Measurements from ENCODE around the gene TRIM62. TPM values are rescaled to one million over a fixed set of nuclear protein-coding genes. Genes with fewer than 3 reads are reported as not detected.

The TRIM62 gene
- total RNA-seq (2022) (2.4 and 2.5 TPM in 2 replicates), Bru-seq, nascent RNA (percentile 40 among the genes with signal in this experiment), BruChase-seq, experiment 1, labeled RNA remaining after a 2-hour chase (percentile 43 among the genes with signal in this experiment), BruChase-seq, experiment 2, labeled RNA remaining after a 6-hour chase (percentile 41 among the genes with signal in this experiment)
- long read RNA-seq, partial matches to known transcripts, result 0 of 2 reads
- long read RNA-seq, other reads (novel, unspliced or antisense), result 1 of 2 reads

DNA sequence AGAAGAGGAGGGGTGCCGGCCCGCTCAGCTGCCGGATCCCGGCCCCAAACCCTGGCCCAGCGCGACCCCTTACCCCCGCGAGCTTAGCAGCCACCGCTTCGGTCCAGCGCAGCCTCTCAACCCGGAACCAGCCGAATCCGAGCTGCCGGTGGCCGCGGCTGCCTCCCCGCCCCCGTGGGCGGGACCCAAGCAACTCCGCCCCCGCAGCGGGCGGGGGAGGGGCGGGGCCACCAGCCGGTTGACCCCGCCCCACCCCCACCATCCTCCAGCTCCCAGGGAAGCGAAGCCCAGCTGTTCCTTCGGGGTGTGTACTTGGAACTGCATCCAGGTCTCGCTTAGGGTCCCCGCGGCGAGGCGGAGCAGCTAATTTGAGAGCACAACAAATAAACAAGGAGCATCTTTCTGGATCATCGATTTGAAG is at the start of gene TRIM62:
Gene TRIM62 (minus strand): TSS at position 123 of the 421 bp plus-strand sequence. CDS start 611 bp downstream, outside the sequence.
- no peaks in the 10 kb centered on the region for H3K27me3 ChIP-seq (replicated peaks; ENCODE audit: control insufficient read depth, insufficient read depth, low read length)
- peak within 1 kb of the TSS; percentile 68 for H3K4me3 ChIP-seq (ENCODE audit: low read depth, low read length)
- H3K4me1 ChIP-seq, result peaks cover 2% of the 10 kb centered on the region; the same call in 1 of the 2 replicates
- peak within 1 kb of the TSS; percentile 70 for H3K4me3 Mint-ChIP-seq (ENCODE audit: unreplicated experiment)
- BruUV-seq (replicated peaks), result no TSS peak
- H3K9me3 ChIP-seq, result no peaks in the 10 kb centered on the region
- H3K36me3 Mint-ChIP-seq (ENCODE audit: insufficient read depth, unreplicated experiment), result peaks cover 14% of the 10 kb centered on the region
- intact Hi-C loops (cut with micrococcal nuclease; ENCODE audit: unreplicated experiment), result loop anchor here (2.0 to 5.0 kb wide), 2 partner anchors 40 to 55 kb away; no protein-coding TSS in a partner anchor
- ChIA-PET POLR2A (interaction anchor here (0.5 to 2.0 kb wide), 7 partner anchors 32 to 1003 kb away, joined by 3 to 17 read pairs (median 4); partner anchors contain the start of gene TXLNA), CTCF (interaction anchor here (0.6 to 1.8 kb wide), 5 partner anchors 11 to 290 kb away, joined by 3 to 19 read pairs (median 3); no protein-coding TSS in a partner anchor)
- H3K36me3 ChIP-seq (ENCODE audit: control insufficient read depth, insufficient read depth, low read length), result no peaks in the 10 kb centered on the region
- H3K27ac Mint-ChIP-seq (ENCODE audit: unreplicated experiment), result peak within 1 kb of the TSS; percentile 37
- DNase-seq, result peak; percentile 73 to 79
- peaks cover 4% of the 10 kb centered on the region for H3K4me1 Mint-ChIP-seq (ENCODE audit: low read depth, unreplicated experiment)
- TF ChIP-seq, protein P1, sequence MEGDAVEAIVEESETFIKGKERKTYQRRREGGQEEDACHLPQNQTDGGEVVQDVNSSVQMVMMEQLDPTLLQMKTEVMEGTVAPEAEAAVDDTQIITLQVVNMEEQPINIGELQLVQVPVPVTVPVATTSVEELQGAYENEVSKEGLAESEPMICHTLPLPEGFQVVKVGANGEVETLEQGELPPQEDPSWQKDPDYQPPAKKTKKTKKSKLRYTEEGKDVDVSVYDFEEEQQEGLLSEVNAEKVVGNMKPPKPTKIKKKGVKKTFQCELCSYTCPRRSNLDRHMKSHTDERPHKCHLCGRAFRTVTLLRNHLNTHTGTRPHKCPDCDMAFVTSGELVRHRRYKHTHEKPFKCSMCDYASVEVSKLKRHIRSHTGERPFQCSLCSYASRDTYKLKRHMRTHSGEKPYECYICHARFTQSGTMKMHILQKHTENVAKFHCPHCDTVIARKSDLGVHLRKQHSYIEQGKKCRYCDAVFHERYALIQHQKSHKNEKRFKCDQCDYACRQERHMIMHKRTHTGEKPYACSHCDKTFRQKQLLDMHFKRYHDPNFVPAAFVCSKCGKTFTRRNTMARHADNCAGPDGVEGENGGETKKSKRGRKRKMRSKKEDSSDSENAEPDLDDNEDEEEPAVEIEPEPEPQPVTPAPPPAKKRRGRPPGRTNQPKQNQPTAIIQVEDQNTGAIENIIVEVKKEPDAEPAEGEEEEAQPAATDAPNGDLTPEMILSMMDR (IDR thresholded peaks at IDR 0.05; ENCODE audit: insufficient read depth in 1 of 2, low read depth in 1 of 2, low read length in 1 of 2, severe bottlenecking in 1 of 2, unreplicated experiment in 1 of 2), result no peak
- H3K9me3 Mint-ChIP-seq (ENCODE audit: unreplicated experiment), result no peaks in the 10 kb centered on the region
- H3K27me3 Mint-ChIP-seq (ENCODE audit: insufficient read depth, unreplicated experiment), result peaks cover 7% of the 10 kb centered on the region

DNA sequence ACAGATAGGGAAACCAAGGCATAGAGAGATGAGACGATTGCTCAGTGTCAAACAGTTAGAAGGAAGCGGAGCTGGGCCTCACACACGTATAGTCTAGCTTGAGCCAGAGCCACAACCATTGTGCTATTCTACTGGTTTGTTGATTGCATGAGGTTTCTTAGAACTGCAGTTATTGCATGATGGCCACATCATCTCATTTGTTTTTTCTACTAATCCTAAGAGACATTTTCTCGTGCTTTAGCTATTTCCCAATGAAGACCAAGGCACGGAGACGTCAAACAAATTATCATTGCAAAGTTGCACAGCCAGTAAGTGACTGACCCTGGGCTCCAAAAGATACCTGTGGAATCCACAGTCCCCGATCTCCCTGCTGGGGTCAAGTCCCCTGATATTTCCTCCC is 49.3 kb upstream of the TRIM62 start:
- TF ChIP-seq, protein P1 (IDR thresholded peaks at IDR 0.05; ENCODE audit: insufficient read depth in 1 of 2, low read depth in 1 of 2, low read length in 1 of 2, severe bottlenecking in 1 of 2, unreplicated experiment in 1 of 2), result no peak
- Histone ChIP-seq H3K4me3 (ENCODE audit: low read depth, low read length) (no peak overlapping the region), H3K27me3 (replicated peaks; ENCODE audit: control insufficient read depth, insufficient read depth, low read length) (no peaks in the 10 kb centered on the region), H3K36me3 (ENCODE audit: control insufficient read depth, insufficient read depth, low read length) (no peaks in the 10 kb centered on the region), H3K4me1 (peaks cover 19% of the 10 kb centered on the region), H3K9me3 (no peaks in the 10 kb centered on the region)
- Mint-ChIP-seq H3K4me1 (ENCODE audit: low read depth, unreplicated experiment) (peaks cover 15% of the 10 kb centered on the region), H3K4me3 (ENCODE audit: unreplicated experiment) (no peak overlapping the region), H3K27ac (ENCODE audit: unreplicated experiment) (no peak overlapping the region), H3K9me3 (ENCODE audit: unreplicated experiment) (no peaks in the 10 kb centered on the region), H3K36me3 (ENCODE audit: insufficient read depth, unreplicated experiment) (no peaks in the 10 kb centered on the region), H3K27me3 (ENCODE audit: insufficient read depth, unreplicated experiment) (no peaks in the 10 kb centered on the region)
- CTCF ChIA-PET, result no interaction called here
- intact Hi-C loops (cut with micrococcal nuclease; ENCODE audit: unreplicated experiment), result no loop called here
- BruUV-seq (replicated peaks), result no TSS peak
- DNase-seq, result no peak
- POLR2A ChIA-PET, result no interaction called here

DNA sequence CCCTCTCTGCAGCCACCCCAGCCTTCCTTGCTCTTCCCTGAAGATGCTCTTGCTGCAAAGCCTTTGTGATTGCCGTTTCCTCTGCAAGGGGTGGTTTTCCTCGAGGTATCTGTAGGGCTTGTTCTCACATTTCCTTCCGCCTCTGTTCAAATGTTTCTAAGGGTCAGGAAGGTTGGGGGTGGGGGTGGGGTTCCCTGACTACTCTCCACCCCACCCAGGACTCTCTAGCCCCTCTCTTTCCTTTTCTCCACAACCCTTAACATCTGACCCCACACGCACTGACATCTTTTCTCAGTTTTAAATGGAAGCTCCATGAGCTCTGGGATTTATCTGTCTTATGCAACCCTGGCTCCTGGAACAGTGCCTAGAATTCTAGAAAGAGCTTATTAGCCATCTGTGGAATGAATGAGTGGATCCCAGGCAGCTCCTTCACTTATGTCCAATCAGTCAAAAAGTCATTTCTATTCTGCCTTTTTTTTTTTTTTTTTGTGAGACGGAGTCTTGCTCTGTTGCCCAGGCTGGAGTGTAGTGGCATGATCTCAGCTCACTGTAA is 47.2 kb upstream of the TRIM62 start:
- Mint-ChIP-seq H3K9me3 (ENCODE audit: unreplicated experiment) (peaks cover 15% of the 10 kb centered on the region), H3K27ac (ENCODE audit: unreplicated experiment) (no peak overlapping the region), H3K27me3 (ENCODE audit: insufficient read depth, unreplicated experiment) (no peaks in the 10 kb centered on the region), H3K36me3 (ENCODE audit: insufficient read depth, unreplicated experiment) (no peaks in the 10 kb centered on the region), H3K4me1 (ENCODE audit: low read depth, unreplicated experiment) (no peaks in the 10 kb centered on the region), H3K4me3 (ENCODE audit: unreplicated experiment) (no peak overlapping the region)
- H3K9me3 ChIP-seq, result peaks cover 4% of the 10 kb centered on the region; the same call in 1 of the 2 replicates
- intact Hi-C loops (cut with micrococcal nuclease; ENCODE audit: unreplicated experiment), result no loop called here
- no peak for DNase-seq
- H3K27me3 ChIP-seq (replicated peaks; ENCODE audit: control insufficient read depth, insufficient read depth, low read length), result no peaks in the 10 kb centered on the region
- POLR2A ChIA-PET, result no interaction called here
- no peaks in the 10 kb centered on the region for H3K36me3 ChIP-seq (ENCODE audit: control insufficient read depth, insufficient read depth, low read length)
- TF ChIP-seq, protein P1 (IDR thresholded peaks at IDR 0.05; ENCODE audit: insufficient read depth in 1 of 2, low read depth in 1 of 2, low read length in 1 of 2, severe bottlenecking in 1 of 2, unreplicated experiment in 1 of 2), result no peak
- H3K4me3 ChIP-seq (ENCODE audit: low read depth, low read length), result no peak overlapping the region
- no peaks in the 10 kb centered on the region for H3K4me1 ChIP-seq
- CTCF ChIA-PET, result no interaction called here
- no TSS peak for BruUV-seq (replicated peaks)
